GM19463 (cell line): ENCODE measurements around the gene C2orf68.
A peak's percentile ranks its signal among the peaks of the same experiment; 100 is the strongest.
"Not testable (repeated sequence)": the region's sequence is repeated elsewhere in the genome, so short reads cannot be mapped to it uniquely, and the experiment has no call there.

Source experiments
- ATAC-seq: cut with Tn5 transposase; IDR thresholded peaks from one replicate; pipeline ENCODE4 v1.9.1; 2021; ENCODE audit warnings: mild to moderate bottlenecking, moderate library complexity; ENCODE audit not compliant: unreplicated experiment

Gene C2orf68, protein sequence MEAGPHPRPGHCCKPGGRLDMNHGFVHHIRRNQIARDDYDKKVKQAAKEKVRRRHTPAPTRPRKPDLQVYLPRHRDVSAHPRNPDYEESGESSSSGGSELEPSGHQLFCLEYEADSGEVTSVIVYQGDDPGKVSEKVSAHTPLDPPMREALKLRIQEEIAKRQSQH

DNA sequence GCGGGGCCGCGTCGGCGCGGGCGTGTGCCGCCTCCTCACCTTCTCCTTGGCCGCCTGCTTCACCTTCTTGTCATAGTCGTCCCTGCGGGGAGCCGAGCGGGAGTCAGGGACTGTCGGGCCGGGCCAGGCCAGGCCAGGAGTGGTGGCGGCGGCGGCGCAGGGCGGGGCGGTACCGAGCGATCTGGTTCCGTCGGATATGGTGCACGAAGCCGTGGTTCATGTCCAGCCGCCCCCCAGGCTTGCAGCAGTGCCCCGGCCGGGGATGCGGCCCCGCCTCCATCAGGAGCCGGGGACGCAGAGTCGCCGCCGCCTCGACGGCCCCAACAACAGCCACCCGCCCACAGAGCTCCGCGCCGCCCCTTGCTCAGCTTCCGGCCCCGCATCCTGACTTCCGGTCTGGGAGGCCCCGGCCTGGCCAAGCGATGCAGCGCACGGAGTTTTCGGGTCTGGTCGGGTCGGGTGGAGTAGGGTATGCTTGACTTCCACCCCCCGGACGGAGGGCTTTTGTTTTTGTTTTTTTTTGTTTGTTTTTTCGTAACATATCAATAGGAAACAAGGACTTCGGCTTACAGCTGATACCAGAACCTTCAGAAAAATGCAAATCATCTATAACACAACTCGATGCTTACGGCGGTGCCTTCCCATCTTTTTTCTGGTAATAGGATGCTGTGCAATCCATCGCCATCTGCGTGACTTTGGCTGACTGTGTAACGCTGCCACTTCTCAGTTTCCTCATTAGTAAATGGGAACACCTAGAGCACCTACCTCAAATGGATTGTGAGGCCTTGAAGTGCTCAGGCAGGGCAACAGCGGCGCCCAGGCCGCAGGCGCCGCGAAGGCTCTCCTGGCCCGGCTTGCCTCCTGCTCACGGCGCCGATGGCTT, at the start of gene C2orf68:
TSS of gene C2orf68 (minus strand) at position 362 of the 883 bp plus-strand sequence. CDS start at position 280, 82 bp downstream.
- peak; percentile 82 for ATAC-seq

DNA sequence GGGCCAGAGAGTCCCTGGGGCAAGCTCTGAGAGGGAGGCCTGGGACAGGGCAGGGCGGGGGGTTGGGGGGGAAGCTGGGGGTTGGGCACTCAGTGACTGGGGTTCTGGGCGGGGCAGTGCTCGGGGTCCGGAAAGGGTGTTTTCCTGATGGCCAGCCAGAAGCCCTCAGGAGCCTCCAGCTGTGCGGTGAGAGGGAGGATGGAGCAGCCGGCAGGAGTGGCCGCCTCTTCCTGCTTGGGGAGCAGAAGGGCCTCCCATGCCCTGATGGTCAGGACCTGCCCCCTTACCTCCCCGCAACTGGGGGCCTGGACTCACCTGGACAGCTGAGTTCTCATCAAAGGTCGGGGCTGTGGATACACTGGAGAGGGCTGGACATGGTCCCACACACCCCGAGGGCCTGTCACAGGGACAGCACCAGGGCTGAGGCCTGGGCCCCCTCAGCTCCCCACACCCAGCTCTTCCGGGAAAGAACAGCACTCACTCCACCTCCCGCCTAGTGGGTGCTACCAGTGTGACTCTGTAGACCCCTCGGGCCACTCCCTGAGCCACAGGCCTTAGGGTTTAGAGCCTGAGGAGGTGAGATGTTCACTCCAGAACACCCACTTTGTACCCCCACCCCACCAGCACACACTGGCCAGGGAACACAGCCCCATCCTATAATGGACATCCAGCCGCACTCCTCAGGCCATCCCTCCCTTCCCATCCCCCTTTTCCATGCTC, 49.4 kb upstream of the C2orf68 start:
- ATAC-seq, result no peak

DNA sequence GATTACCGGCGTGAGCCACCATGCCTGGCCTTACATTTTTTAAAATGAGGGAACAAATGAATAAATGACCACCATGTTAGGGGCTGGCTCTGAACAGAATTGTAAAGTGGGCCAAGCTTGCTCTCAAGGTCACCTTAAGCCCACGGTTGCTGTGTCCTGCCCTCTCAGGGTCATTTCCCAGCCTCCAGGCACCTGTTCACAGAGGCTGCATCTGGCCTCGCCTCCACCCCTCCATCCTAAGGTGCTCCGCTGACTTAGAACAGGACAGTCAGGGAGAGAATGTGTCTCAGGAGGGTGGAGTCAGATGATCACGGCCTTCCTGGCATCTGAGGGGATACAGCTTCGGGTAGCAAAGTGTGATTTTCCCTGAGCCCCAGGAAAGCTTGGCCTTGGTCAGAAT, 48.9 kb upstream of the C2orf68 start:
- no peak for ATAC-seq

DNA sequence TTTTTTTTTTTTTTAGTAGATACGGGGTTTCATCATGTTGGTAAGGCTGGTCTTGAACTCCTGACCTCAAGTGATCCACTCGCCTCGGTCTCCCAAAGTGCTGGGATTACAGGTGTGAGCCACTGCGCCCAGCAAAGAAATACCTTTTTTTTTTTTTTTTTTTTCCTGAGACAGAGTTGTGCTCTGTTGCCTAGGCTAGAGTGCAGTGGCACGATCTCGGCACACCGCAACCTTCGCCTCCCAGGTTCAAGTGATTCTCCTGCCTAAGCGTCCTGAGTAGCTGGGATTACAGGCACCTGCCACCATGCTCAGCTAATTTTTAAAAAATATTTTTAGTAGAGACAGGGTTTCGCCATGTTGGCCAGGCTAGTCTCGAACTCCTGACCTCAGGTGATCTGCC, 48.4 kb upstream of the C2orf68 start:
- ATAC-seq, result not testable (repeated sequence)

DNA sequence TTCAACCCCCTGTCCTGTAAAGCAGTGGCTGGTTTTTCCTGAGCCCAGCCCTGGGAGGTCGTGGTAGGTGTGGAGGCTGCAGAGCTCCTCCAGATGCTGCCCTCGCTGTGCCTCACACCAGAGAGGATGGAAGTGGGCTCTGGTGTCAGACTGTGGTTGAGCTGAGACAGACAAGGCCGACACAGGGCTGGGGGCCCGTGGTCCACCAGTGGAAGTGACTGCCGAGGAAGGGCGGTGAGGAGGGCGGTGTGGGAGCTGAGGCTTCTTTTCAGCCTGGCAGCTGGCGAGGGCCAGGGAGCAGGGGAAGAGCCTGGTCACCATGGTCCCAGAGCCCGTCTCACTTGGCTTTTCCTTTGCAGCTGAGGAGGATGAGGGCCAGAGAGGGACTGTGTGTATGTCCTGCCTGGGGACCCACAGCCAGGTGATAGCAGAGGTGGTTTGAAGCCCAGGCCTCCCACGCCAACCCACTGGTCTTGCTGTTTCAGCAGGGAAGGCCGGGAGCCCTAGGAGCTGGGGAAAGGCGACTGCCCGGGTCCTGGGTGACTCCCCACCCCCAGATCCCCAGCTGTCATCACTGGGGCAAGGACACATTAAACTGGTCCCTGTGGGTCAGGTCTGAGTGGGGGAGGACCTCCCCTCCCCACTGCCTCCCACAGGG, 47.6 kb upstream of the C2orf68 start:
- no peak for ATAC-seq

DNA sequence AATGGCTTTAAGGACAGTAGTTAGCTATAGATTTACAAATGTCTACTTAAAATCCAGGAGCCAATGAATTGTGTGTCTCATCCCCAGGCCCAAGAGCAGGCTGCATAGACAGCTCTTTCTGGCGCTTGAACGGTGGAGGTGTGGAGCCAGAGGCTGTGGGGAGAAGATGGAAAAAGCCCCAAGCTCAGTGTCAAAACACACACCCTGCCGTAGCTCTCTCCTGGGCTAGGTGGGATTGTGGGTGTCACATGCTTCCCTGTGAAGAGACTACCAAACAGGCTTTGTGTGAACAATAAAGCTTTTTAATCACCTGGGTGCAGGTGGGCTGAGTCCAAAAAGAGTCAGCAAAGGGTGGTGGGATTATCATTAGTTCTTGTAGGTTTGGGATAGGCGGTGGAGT, 45.5 kb upstream of the C2orf68 start:
- not testable (repeated sequence) for ATAC-seq

DNA sequence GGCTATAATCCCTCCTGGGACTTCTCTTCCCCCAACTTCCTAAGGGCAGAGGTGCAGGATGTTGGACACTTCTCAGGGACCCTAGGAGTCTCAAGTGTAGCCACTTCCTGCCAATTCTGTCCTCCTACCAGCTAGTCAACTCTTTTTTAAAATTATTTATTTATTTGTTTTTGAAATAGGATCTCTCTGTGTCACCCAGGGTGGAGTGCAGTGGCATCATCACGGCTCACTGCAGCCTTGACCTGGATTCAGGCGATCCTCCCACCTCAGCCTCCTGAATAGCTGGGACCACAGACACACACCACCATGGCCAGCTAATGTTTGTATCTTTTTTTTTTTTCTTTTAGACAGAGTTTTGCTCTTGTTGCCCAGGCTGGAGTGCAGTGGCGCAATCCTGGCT, 44.6 kb upstream of the C2orf68 start:
- no peak for ATAC-seq

DNA sequence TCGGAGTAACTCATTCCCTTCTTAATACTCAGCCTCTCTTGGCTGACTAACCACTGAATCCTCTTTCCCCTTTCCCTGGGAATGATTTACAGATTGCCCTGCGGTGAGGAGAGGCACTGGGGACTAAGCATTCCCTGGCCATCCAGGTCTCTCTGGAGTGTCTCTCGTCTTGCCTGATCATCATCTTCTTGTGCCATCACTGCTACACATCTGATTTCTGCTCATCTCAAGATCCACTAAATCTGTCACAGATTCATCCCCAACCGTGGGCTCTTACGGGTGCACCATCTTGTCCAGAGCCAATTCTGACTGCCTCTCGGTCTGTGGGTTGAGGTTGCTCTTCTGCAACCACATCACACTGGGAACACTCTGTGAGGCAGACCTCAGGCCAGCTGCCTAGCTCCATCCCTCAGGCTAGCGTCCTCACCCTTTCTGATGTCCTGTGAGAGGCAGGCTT, 44.1 kb upstream of the C2orf68 start:
- no peak for ATAC-seq

DNA sequence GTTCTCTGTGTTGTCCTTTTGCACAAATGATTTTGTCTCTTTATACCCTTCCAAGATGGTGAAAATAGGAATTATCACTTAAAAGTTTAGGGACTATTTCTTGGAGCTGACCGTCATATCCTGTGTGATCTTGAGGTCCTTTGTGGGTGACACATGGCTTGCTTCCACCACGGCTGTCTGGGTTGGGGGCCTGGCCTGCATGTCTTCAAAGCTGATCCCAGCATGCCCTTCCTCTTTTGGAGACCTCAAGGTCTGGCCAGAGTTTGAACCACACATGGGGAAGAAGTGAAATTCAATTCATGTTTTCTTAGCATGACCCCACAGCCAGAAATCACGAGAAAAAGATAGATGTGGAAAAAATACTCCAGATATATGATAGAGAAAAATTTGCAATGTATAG, 42.1 kb upstream of the C2orf68 start:
- no peak for ATAC-seq

DNA sequence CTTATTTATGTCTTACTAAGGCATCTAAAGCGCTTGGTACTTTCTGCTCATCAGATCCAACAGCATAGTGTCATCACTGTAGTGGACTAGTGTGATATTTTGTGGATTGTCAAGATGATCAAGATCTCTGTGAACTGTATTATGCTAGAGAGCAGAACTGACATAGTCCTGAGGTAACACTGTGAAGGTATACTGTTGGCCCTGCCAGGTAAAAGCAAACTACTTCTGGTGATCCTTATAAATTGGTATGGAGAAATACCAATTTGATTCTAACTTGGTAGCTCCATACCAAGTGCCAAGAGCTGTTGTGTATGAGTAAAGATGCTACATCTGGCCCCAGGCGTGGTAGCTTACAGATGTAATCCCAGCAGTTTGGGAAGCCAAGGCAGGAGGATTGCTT, 40.2 kb upstream of the C2orf68 start:
- no peak for ATAC-seq

DNA sequence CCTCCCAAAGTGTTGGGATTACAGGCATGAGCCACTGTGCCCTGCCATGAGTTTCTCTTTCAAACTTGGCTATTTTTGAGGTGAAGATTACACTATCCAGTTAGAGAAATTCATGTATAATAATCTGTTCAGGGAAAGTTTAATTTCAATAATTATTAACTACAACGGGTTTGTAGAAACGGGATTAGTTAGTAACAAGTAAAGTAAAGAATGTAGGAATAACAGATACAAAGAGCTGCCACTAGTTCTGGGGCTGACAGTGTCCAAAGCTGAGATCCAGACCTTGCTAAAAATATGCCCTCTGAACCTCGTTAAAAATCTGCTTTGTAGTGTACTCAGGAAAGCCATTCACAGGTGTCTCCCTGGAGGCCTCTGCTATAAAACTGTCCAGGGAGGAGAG, 39.2 kb upstream of the C2orf68 start:
- no peak for ATAC-seq

DNA sequence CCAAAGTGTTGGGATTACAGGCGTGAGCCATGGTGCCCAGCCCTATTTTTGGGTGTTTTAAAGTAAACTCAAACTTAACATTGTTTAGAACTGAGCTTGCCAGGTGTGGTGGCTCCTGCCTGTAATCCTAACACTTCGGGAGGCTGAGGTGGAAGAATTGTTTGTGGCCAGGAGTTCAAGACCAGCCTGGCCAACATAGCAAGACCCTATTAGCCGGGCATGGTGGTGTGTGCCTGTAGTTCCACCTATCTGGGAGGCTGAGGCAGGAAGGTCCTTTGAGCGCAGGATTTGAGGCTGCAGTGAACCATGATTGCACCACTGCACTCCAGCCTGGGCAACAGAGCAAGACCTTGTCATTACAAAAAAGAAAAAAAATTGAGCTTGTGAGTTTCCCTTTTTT, 38.6 kb upstream of the C2orf68 start:
- ATAC-seq, result no peak

DNA sequence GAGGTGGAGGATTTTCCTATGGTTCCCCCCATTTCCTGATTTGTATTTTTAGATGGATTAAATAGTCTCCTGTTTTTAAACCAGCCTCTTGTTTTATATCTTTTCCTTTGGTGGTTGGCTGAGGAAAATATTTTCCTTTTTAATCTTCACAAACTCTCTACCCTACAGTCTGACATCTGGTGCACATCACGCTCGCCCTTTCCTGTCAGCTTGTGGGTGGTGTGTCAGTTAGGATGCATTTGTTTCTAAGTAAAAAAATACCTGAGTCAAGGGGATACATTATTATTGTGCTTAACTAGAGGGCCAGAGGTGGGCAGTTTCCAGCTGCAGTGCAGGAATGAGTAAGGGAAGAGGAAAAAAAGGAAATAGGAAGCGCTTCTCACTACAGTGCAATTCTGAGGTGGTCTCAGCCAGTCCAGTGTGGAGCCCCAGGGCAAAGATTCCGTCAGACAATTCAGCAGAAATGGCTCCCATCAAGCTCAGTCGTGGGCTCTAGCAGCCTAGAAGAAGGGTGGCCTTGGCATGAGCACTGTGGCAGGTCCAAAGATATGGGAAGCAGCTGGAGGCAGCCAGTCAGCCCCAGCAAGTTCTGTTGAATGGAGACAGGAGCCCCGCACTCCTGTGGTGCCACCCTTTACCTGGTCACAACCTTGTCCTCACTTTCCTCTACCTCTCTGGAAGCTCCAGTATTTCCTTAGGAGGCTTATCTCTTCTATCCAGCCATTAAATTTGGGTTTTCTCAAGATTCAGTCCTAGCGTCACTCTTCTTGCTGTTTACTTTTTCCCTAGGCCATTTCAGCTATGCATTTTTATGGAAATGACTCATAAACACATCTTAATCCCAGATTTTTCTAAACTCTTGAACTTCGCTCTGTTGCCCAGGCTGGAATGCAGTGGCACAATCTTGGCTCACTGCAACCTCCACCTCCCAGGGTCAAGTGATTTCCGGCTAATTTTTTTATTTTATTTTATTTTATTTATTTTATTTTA, 37.6 kb upstream of the C2orf68 start:
- no peak for ATAC-seq

DNA sequence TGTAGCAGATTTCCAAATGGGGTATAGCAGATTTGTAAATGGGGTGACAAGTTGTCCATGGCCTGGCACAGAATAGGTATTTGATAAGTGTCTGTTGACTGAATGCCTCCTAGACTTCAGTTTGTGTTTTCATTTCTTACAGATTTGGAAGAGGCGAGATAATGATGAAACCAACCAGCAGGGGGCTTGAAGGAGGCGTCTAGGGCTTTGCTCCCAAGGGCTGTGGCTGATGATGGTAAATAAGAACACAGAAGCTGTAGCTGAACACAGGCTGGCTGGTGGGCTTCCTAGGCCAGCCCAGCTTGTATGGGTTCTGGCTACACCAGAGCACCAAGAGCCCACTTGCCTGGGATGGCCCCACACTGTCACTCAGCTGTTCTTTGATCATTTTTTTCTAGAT, 36.8 kb upstream of the C2orf68 start:
- no peak for ATAC-seq

DNA sequence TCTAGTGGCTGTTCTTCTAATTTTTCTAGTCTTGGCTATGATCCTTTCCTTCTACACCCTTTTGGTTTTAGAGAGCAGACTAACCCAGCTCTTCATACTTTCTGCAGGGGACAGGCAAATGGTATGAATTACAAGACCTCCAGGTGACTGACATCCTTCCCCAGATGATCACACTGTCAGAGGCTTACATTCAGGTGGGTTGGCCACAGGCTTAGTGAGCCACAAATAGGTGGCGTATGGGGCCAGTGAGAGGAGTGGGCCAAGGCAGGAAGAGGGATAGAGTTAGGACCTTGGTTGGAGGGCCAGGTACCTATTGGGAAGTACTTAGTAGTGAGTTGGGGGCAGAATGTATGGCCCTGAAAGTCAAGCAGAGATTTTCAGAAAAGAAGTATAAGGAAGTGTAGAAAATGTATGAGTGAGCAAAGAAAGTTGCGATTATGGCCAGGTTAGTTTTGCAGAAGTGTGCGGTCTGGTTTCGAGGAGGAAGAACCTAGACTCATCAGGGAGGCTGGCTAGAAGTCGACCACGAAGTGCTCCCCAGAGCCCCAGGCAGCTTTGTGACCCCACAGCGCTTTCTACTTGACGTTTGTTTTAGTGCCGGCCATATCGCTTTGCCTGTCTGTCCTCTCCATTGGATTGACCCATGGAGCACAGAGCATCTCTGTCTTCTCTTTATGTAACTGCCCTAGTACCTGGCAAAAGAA, 36.1 kb upstream of the C2orf68 start:
- ATAC-seq, result no peak

DNA sequence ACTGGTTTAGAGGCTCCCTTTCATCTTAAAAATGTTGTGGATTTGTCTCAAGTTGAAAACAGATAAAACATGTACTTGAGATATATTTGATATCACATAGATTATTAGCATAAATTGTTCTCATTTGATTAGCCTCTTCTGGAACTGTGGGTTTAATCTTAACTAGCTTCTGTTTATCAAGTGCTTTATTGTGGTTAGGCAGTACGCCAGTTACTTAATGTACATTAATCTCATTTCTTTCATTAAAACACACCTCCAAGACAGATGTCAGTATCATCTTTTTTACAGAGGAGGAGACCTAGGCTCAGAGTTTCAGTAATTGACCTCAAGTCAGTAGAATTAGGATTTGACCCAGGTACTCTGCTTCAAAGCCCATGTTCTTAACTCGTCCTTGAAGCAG, 34.3 kb upstream of the C2orf68 start:
- ATAC-seq, result no peak

DNA sequence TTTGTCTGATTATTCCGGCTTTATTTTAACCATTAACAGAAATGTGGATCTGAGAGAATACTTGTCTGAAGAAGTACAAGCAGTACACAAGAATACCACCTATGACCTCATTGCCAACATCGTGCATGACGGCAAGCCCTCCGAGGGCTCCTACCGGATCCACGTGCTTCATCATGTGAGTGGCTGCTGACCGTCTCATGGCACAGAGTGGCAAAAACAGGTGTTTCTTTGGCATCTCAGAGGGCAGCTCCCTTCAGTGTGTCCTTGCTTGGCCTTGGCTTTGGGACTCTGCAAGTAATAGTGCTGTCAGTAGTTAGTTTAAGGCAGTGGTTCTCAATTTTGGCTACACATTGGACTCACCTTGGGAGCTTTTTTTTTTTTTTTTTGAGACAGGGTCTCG, 33.0 kb upstream of the C2orf68 start:
- ATAC-seq, result no peak

DNA sequence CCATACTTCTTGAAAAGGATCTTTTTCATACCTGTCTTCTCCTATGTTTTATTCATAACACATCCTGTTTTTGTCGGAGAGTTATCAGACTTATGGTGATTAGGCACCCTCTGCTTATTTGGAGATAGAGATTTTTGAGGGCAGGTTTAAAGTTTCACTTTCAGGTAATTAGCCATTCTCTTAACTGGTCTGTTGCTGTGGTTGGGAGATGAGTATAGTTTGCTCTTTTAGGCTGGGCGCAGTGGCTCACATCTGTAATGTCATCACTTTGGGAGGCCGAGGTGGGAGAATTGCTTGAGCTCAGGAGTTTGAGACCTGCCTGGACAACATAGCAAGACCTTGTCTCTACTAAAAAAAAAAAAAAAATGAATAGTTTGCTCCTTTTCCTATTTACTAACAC, 30.9 kb upstream of the C2orf68 start:
- ATAC-seq, result no peak

DNA sequence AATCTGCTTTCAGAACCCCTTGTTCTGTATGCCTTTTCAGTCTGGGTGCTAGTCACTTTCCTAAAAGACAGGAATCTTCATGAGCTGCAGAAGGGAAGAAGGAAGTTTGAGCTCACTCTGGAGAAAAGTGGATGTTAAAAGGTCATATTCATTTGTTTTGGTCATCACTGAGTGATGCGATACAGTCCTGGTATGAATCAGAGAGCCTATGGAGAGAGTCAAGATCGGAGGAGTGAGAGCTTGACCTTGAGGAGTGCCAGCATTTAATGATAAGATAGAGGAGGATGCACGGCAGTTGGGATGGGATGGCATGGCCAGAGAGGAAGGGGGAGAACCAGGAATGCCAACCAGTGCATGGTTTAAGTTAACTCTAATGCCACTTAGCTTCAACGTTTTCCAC, 23.8 kb upstream of the C2orf68 start:
- no peak for ATAC-seq
